Measurements from ENCODE around the gene MAP9. TPM values are rescaled to one million over a fixed set of nuclear protein-coding genes. Genes with fewer than 3 reads are reported as not detected.

Gene MAP9
- total and polyA plus RNA-seq, 7 donors = 0.69 to 17.1 (median 9.7) TPM

GRCh38 chr4:155391932-155392331 lies 15.2 kb upstream of the MAP9 start:
- Histone ChIP-seq H3K27me3 (no peaks in the 10 kb centered on the region), H3K4me1 (no peaks in the 10 kb centered on the region), H3K36me3 (no peaks in the 10 kb centered on the region), H3K4me3 (no peak overlapping the region), H3K9me3 (no peaks in the 10 kb centered on the region), H3K27ac (no peak overlapping the region)
- DNase-seq = no peak
- intact Hi-C loops (cut with DNase I) = no loop called here
- no peak for TF ChIP-seq POLR2A (IDR thresholded peaks at IDR 0.05)
- TF ChIP-seq CTCF (IDR thresholded peaks at IDR 0.05) = no peak
- no peak for TF ChIP-seq EP300 (IDR thresholded peaks at IDR 0.05)
- no peak for TF ChIP-seq POLR2AphosphoS5 (IDR thresholded peaks at IDR 0.05)

- DNase-seq = no peak
- no peaks in the 10 kb centered on the region for H3K27me3 ChIP-seq
- H3K36me3 ChIP-seq = no peaks in the 10 kb centered on the region
- H3K9me3 ChIP-seq = no peaks in the 10 kb centered on the region
- no peak overlapping the region for H3K4me3 ChIP-seq
- intact Hi-C loops (cut with DNase I) = no loop called here
- H3K27ac ChIP-seq = no peak overlapping the region
- TF ChIP-seq POLR2AphosphoS5 (IDR thresholded peaks at IDR 0.05) (no peak), CTCF (IDR thresholded peaks at IDR 0.05) (no peak), POLR2A (IDR thresholded peaks at IDR 0.05) (no peak), EP300 (IDR thresholded peaks at IDR 0.05) (no peak)
- H3K4me1 ChIP-seq = no peaks in the 10 kb centered on the region
- 91% methylated on average over 5 of the region's 5 CpGs for WGBS, 2 donors
These were observed 11.4 kb upstream of the MAP9 start for GRCh38 chr4:155388162-155388561.

DNA sequence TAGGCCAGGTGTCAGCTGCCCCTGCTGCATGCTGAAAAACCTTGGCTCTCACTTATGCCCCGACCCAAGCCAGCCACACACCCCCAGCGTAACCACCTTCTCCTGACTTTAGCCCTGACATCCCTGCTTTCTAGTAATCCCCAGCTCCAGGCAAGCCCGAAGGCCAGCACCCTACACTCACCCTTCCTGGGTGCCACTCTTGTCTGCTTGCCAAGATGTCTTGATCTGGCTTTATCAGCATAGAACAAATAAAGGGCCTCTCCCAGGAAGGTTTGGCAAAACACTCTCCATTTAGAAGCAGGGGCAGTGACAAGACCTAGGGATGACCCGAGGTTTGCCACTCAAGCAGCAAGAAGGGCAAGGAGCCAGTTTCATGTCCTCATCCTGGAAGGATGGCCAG lies 6.8 kb upstream of the MAP9 start:
- H3K27me3 ChIP-seq = no peaks in the 10 kb centered on the region
- H3K4me1 ChIP-seq = no peaks in the 10 kb centered on the region
- intact Hi-C loops (cut with DNase I) = no loop called here
- no peaks in the 10 kb centered on the region for H3K9me3 ChIP-seq
- no peaks in the 10 kb centered on the region for H3K36me3 ChIP-seq
- H3K27ac ChIP-seq = no peak overlapping the region
- TF ChIP-seq POLR2AphosphoS5 (IDR thresholded peaks at IDR 0.05) (no peak), CTCF (IDR thresholded peaks at IDR 0.05) (no peak), POLR2A (IDR thresholded peaks at IDR 0.05) (no peak), EP300 (IDR thresholded peaks at IDR 0.05) (no peak)
- no peak overlapping the region for H3K4me3 ChIP-seq
- WGBS, 2 donors = 33 to 73% methylated on average over 4 of the region's 4 CpGs
- no peak for DNase-seq

- DNase-seq = no peak
- Histone ChIP-seq H3K4me1 (peaks cover 0 to 12% (median 7%) of the 10 kb centered on the region in 4 donors), H3K36me3 (peaks cover 0 to 5% (median 0%) of the 10 kb centered on the region in 4 donors), H3K27ac (peak overlapping the region in 3 of 4 donors; percentile 58 to 70 (median 66)), H3K4me3 (peak overlapping the region in 2 of 4 donors; percentile 69 to 78), H3K9me3 (no peaks in the 10 kb centered on the region), H3K27me3 (no peaks in the 10 kb centered on the region)
- intact Hi-C loops (cut with DNase I) = no loop called here
- 47 to 66% methylated on average over 3 of the region's 3 CpGs for WGBS, 2 donors
- TF ChIP-seq POLR2A (IDR thresholded peaks at IDR 0.05) (no peak), POLR2AphosphoS5 (IDR thresholded peaks at IDR 0.05) (no peak), CTCF (IDR thresholded peaks at IDR 0.05) (no peak), EP300 (IDR thresholded peaks at IDR 0.05) (no peak)
These were observed 511 bp upstream of the MAP9 start for GRCh38 chr4:155377276-155377675.

DNA sequence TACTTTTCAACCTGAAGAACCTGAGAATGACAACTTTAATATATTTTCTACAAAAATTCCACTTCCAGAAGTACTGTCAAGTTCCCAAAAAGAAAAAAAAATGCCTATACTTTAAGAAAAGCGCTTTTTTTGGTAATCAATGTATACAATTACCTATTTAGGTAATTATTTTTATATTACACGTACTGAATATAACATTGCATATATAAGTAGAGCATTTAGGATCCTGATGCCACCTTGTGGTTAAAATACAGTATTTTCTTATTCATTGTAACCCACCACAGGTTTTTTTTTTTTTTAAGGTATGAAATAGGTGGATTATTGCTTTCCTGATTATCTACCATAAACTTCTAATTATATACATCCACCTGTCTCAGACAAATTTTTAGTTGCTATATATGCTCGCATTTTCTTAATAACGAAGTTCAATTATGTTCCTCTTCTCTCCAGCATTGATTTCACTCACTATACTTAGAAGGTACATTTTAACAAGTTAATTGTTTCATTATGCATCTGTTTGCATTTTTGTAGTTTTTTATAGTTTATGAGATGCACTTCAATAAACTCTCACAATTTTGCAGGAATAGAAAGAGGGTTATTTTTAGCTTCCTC lies 5.2 kb downstream of the MAP9 start:
- intact Hi-C loops (cut with DNase I) = no loop called here
- TF ChIP-seq CTCF (IDR thresholded peaks at IDR 0.05) (peak in 1 of 4 experiments; percentile 50), POLR2A (IDR thresholded peaks at IDR 0.05) (no peak)
- no peak for DNase-seq
- Histone ChIP-seq H3K4me3 (no peak overlapping the region), H3K9me3 (no peaks in the 10 kb centered on the region), H3K36me3 (peaks cover 0 to 21% (median 0%) of the 10 kb centered on the region in 4 donors), H3K27me3 (no peaks in the 10 kb centered on the region), H3K27ac (no peak overlapping the region), H3K4me1 (peaks cover 0 to 23% (median 10%) of the 10 kb centered on the region in 4 donors)
- 18 to 47% methylated on average over 4 of the region's 4 CpGs for WGBS, 2 donors

All from sigmoid colon (tissue), 7 donors.